H9 (cell line): ENCODE measurements around the gene VPS16. TPM values are rescaled to one million over a fixed set of nuclear protein-coding genes. Genes with fewer than 3 reads are reported as not detected.

Source experiments
- DNase-seq: peaks from one replicate; pipeline ENCODE4 v3.0.0-alpha.2; 2017
- H2AFZ ChIP-seq: one replicate; pipeline ENCODE4 v1.6.1; 2013; ENCODE audit warnings: mild to moderate bottlenecking, low read length, control low read depth, moderate library complexity
- H2AK5ac ChIP-seq: 2 replicates; pipeline ENCODE4 v1.6.1; 2013; ENCODE audit warnings: low read length, control low read depth, mixed read lengths; ENCODE audit not compliant: insufficient read length
- H2BK120ac ChIP-seq: one replicate; pipeline ENCODE4 v1.6.1; 2013; ENCODE audit warnings: low read depth, mild to moderate bottlenecking, low read length, control low read depth, inconsistent platforms; ENCODE audit not compliant: poor library complexity, severe bottlenecking
- H2BK12ac ChIP-seq: 2 replicates; pipeline ENCODE4 v1.6.1; 2013; ENCODE audit warnings: low read length, control low read depth, mixed read lengths, low read depth; ENCODE audit not compliant: insufficient read length
- H2BK15ac ChIP-seq: 2 replicates; pipeline ENCODE4 v1.6.1; 2013; ENCODE audit warnings: low read depth, low read length, control low read depth
- H2BK20ac ChIP-seq: one replicate; pipeline ENCODE4 v1.6.1; 2013; ENCODE audit warnings: low read depth, mild to moderate bottlenecking, low read length, control low read depth, inconsistent platforms; ENCODE audit not compliant: poor library complexity, severe bottlenecking
- H2BK5ac ChIP-seq: 2 replicates; pipeline ENCODE4 v1.6.1; 2013; ENCODE audit warnings: low read length, control low read depth, mixed read lengths; ENCODE audit not compliant: insufficient read length
- H3K14ac ChIP-seq: 2 replicates; pipeline ENCODE4 v1.6.1; 2013; ENCODE audit warnings: low read length, control low read depth; ENCODE audit not compliant: insufficient read depth
- H3K18ac ChIP-seq: 2 replicates; pipeline ENCODE4 v1.6.1; 2013; ENCODE audit warnings: low read depth, mild to moderate bottlenecking, mixed read lengths, low read length, control low read depth; ENCODE audit not compliant: insufficient read length
- H3K23ac ChIP-seq: 2 replicates; pipeline ENCODE4 v1.6.1; 2013; ENCODE audit warnings: low read length, control low read depth, mixed read lengths, low read depth; ENCODE audit not compliant: insufficient read length
- H3K23me2 ChIP-seq: 2 replicates; pipeline ENCODE4 v1.6.1; 2013; ENCODE audit warnings: low read depth, mild to moderate bottlenecking, mixed read lengths, low read length, control low read depth; ENCODE audit not compliant: insufficient read length, poor library complexity, severe bottlenecking
- H3K27ac ChIP-seq: 2 replicates; pipeline ENCODE4 v1.5.1; 2013; ENCODE audit warnings: low read length, control low read depth, mixed read lengths, low read depth; ENCODE audit not compliant: insufficient read length
- H3K27me3 ChIP-seq: 2 replicates; pipeline ENCODE4 v1.6.1; 2013; ENCODE audit warnings: low read length, control low read depth, inconsistent platforms; ENCODE audit not compliant: insufficient read depth
- H3K4ac ChIP-seq: 2 replicates; pipeline ENCODE4 v1.6.1; 2013; ENCODE audit warnings: low read depth, mild to moderate bottlenecking, control low read depth, inconsistent platforms, low read length, moderate library complexity
- H3K4me1 ChIP-seq: 2 replicates; pipeline ENCODE4 v1.6.1; 2013; ENCODE audit warnings: low read length, control low read depth, inconsistent platforms; ENCODE audit not compliant: insufficient read depth
- H3K4me2 ChIP-seq: 2 replicates; pipeline ENCODE4 v1.6.1; 2013; ENCODE audit warnings: low read length, control low read depth, mixed read lengths; ENCODE audit not compliant: insufficient read length, insufficient read depth
- H3K56ac ChIP-seq: 2 replicates; pipeline ENCODE4 v1.6.1; 2013; ENCODE audit warnings: low read depth, mild to moderate bottlenecking, mixed read lengths, low read length, control low read depth; ENCODE audit not compliant: insufficient read length
- H3K79me1 ChIP-seq: 2 replicates; pipeline ENCODE4 v1.6.1; 2013; ENCODE audit warnings: low read depth, mild to moderate bottlenecking, moderate library complexity, low read length, control low read depth, inconsistent platforms; ENCODE audit not compliant: insufficient read depth, poor library complexity, severe bottlenecking
- H3K79me2 ChIP-seq: 2 replicates; pipeline ENCODE4 v1.6.1; 2013; ENCODE audit warnings: low read length, control low read depth, inconsistent platforms; ENCODE audit not compliant: insufficient read depth
- H3K9ac ChIP-seq: 2 replicates; pipeline ENCODE4 v1.6.1; 2013; ENCODE audit warnings: low read length, control low read depth, mixed read lengths; ENCODE audit not compliant: insufficient read length; ENCODE audit errors: extremely low read depth
- H3K9me3 ChIP-seq: one replicate; pipeline ENCODE4 v1.6.1; 2013; ENCODE audit warnings: low read depth, low read length, inconsistent platforms; ENCODE audit not compliant: control insufficient read depth
- H3T11ph ChIP-seq: one replicate; pipeline ENCODE4 v1.6.1; 2013; ENCODE audit warnings: mild to moderate bottlenecking, low read length, control low read depth, inconsistent platforms
- H4K20me1 ChIP-seq: one replicate; pipeline ENCODE4 v1.6.1; 2013; ENCODE audit not compliant: control insufficient read depth, insufficient read length, insufficient read depth
- H4K5ac ChIP-seq: 2 replicates; pipeline ENCODE4 v1.6.1; 2013; ENCODE audit warnings: low read depth, mild to moderate bottlenecking, mixed read lengths, low read length, control low read depth; ENCODE audit not compliant: insufficient read length
- H4K8ac ChIP-seq: replicated peaks from 2 replicates; pipeline ENCODE4 v1.6.1; 2013; ENCODE audit warnings: low read length, control low read depth, mixed read lengths, low read depth; ENCODE audit not compliant: insufficient read length
- H4K91ac ChIP-seq: 2 replicates; pipeline ENCODE4 v1.6.1; 2013; ENCODE audit warnings: low read depth, mild to moderate bottlenecking, moderate library complexity, mixed read lengths, low read length, control low read depth; ENCODE audit not compliant: insufficient read length
- H3K27ac Mint-ChIP-seq, 3 experiments: 2 replicates in 2 of 3; 3 replicates in 1 of 3; pipeline ENCODE4 v1.8.0; 2020 to 2021; ENCODE audit warnings: mixed read lengths in 3 of 3, mild to moderate bottlenecking in 1 of 3, moderate library complexity in 1 of 3
- H3K27me3 Mint-ChIP-seq: 2 replicates; pipeline ENCODE4 v1.8.0; 2021; ENCODE audit warnings: low read depth, mild to moderate bottlenecking, moderate library complexity, mixed read lengths
- H3K36me3 Mint-ChIP-seq, 3 experiments: 2 replicates in 2 of 3; 3 replicates in 1 of 3; pipeline ENCODE4 v1.8.0; 2020 to 2021; ENCODE audit warnings: low read depth in 3 of 3, mixed read lengths in 3 of 3; ENCODE audit not compliant: insufficient read depth in 1 of 3
- H3K4me1 Mint-ChIP-seq, 2 experiments: 2 replicates each; pipeline ENCODE4 v1.8.0; 2020; ENCODE audit warnings: mixed read lengths in 2 of 2
- H3K4me3 Mint-ChIP-seq, 2 experiments: 2 replicates in 1 of 2; 3 replicates in 1 of 2; pipeline ENCODE4 v1.8.0; 2020 to 2021; ENCODE audit warnings: mild to moderate bottlenecking in 2 of 2, mixed read lengths in 2 of 2, moderate library complexity in 1 of 2
- H3K9me3 Mint-ChIP-seq, 2 experiments: 2 replicates in 1 of 2; 3 replicates in 1 of 2; pipeline ENCODE4 v1.8.0; 2020; ENCODE audit warnings: mild to moderate bottlenecking in 2 of 2, mixed read lengths in 2 of 2, moderate library complexity in 1 of 2
- CTCF ChIP-seq: fragments of 200-600 bp; sonication (generic); conservative IDR thresholded peaks from 3 replicates; pipeline ENCODE4 v1.8.0; 2021; ENCODE audit warnings: antibody characterized with exemption, mild to moderate bottlenecking
- WGBS: extraction: QIAGEN DNeasy Blood & Tissue Kit; methylation state at CpG from one replicate; pipeline ENCODE4 v1.1.7; 2013; ENCODE audit warnings: missing lambda C conversion rate, low lambda C conversion rate, mixed read lengths; ENCODE audit not compliant: insufficient read length; ENCODE audit errors: extremely low coverage; 5-methylcytosine and 5-hydroxymethylcytosine counted together
- total RNA-seq: library from RNA; stranded (reverse); gene quantifications from 2 replicates; pipeline ENCODE4 v1.2.1, GENCODE V29; 2021

VPS16 gene
- total RNA-seq, 1 experiment from 2014 or later: 32.1 TPM

- H3K27ac Mint-ChIP-seq: no peak overlapping the region
- no peaks in the 10 kb centered on the region for H3K4me1 ChIP-seq
These were observed 67.0 kb downstream of the VPS16 start for GRCh38 chr20:2907519-2907918.

More at GRCh38 chr20:2907519-2907918, 67.0 kb downstream of the VPS16 start:
- Histone ChIP-seq H3K27ac (no peak overlapping the region), H2BK20ac (no peak overlapping the region), H3K27me3 (no peaks in the 10 kb centered on the region), H3T11ph (no peak overlapping the region), H4K8ac (no peak overlapping the region), H2BK12ac (no peak overlapping the region), H3K23ac (no peak overlapping the region), H2BK15ac (no peak overlapping the region), H4K91ac (no peak overlapping the region), H3K9ac (no peak overlapping the region), H4K5ac (no peak overlapping the region), H2BK5ac (no peak overlapping the region), H3K79me1 (peaks cover 4% of the 10 kb centered on the region), H3K14ac (no peak overlapping the region), H2AK5ac (no peak overlapping the region), H3K56ac (no peak overlapping the region), H3K4ac (no peak overlapping the region), H3K23me2 (no peaks in the 10 kb centered on the region), H2BK120ac (no peak overlapping the region), H3K18ac (no peak overlapping the region), H3K79me2 (peaks cover 2% of the 10 kb centered on the region; the same call in 1 of the 2 replicates), H4K20me1 (no peaks in the 10 kb centered on the region), H3K9me3 (no peaks in the 10 kb centered on the region), H2AFZ (no peak overlapping the region), H3K4me2 (no peak overlapping the region)
- peaks cover 11 to 19% of the 10 kb centered on the region in 2 experiments; a peak in 4 of 5 replicates for H3K9me3 Mint-ChIP-seq
- 100% methylated on average over 2 of the region's 3 CpGs for WGBS
- peaks cover 14 to 31% (median 16%) of the 10 kb centered on the region in 3 experiments for H3K36me3 Mint-ChIP-seq
- H3K27me3 Mint-ChIP-seq: no peaks in the 10 kb centered on the region
- DNase-seq: no peak
- no peak for TF ChIP-seq CTCF
- H3K4me1 Mint-ChIP-seq: peaks cover 3 to 8% of the 10 kb centered on the region in 2 experiments
- H3K4me3 Mint-ChIP-seq: no peak overlapping the region
